Measurements from ENCODE around the gene GCA.

DNA sequence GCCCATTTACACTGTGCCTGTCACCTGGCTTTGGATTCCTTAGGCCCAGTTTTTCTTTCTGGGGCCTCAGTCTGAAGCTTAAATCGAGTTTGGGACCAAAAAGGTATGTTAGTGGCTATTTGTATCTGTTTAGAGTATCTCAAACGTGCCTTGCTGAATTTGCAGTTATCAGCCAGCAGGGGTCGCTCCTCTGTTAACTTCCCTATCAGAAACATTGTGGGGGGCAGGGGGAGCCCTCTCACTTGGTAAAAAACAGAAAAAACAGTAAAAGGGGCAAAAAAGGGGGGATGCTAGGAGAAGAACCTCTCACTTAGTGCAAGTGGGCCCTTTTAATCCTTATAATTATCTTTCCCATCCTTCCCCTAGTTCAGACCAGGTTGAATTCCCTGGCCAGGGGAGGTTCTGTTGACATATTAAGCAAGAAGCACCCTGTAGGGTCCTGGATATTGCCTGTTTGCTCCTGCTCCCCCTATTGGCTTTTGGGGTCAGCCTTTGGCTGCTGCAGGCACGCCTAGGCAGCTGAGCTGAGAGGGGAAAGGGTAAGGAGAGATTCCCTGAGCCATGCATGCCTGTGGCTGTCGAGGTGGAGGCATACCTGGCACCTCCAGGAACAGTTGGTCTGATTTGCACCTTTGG is 16.7 kb upstream of the GCA start:
- TF ChIP-seq, protein P1, sequence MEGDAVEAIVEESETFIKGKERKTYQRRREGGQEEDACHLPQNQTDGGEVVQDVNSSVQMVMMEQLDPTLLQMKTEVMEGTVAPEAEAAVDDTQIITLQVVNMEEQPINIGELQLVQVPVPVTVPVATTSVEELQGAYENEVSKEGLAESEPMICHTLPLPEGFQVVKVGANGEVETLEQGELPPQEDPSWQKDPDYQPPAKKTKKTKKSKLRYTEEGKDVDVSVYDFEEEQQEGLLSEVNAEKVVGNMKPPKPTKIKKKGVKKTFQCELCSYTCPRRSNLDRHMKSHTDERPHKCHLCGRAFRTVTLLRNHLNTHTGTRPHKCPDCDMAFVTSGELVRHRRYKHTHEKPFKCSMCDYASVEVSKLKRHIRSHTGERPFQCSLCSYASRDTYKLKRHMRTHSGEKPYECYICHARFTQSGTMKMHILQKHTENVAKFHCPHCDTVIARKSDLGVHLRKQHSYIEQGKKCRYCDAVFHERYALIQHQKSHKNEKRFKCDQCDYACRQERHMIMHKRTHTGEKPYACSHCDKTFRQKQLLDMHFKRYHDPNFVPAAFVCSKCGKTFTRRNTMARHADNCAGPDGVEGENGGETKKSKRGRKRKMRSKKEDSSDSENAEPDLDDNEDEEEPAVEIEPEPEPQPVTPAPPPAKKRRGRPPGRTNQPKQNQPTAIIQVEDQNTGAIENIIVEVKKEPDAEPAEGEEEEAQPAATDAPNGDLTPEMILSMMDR (IDR thresholded peaks at IDR 0.05), result peak in 1 of 4 experiments; percentile 11
- TF ChIP-seq POLR2A (IDR thresholded peaks at IDR 0.05) (no peak), POLR2AphosphoS5 (IDR thresholded peaks at IDR 0.05) (no peak)
